GF-D8 (cell line): ENCODE data around the gene CMTM5.
"Not testable (repeated sequence)": the region's sequence is repeated elsewhere in the genome, so short reads cannot be mapped to it uniquely, and the experiment has no call there.

Experiments used
- DNase-seq: peaks from one replicate; lab custom pipeline; 2025; lab: John Stamatoyannopoulos, UW

CMTM5 gene

DNA sequence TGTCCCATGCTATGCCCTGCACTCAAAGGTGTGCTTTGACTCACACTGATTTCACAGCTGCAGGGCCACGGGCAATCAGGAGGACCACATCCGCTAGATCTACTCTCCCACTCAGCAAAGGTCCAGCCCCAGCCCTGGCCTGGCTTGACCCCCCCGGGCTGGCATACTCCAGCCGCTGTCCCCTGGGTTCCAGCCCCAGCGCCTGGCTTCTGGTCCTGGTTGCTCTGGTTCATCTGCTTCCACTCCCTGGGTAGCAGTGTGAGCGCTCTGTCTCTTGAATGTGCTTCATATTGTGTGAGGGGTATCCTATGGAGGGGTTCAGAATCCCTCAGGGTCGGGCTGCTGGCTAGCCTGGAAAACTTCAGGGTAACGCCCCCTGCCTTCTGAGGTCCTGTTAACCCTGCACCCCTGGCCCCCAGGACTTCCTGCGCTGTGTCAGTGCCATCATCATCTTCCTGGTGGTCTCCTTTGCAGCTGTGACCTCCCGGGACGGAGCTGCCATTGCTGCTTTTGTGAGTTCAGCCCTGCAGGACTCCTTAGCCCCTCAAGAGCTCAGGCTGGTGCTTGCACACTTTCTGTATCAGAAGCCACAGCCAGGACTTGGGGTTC, 1.9 kb downstream of the CMTM5 start:
- DNase-seq, result no peak

GRCh38 chr14:23379366-23380196, 2.7 kb downstream of the CMTM5 start:
- no peak for DNase-seq

- no peak for DNase-seq
Observed at GRCh38 chr14:23380197-23380914, 3.5 kb downstream of the CMTM5 start.

GRCh38 chr14:23380976-23381375, 4.1 kb downstream of the CMTM5 start:
- no peak for DNase-seq

DNA sequence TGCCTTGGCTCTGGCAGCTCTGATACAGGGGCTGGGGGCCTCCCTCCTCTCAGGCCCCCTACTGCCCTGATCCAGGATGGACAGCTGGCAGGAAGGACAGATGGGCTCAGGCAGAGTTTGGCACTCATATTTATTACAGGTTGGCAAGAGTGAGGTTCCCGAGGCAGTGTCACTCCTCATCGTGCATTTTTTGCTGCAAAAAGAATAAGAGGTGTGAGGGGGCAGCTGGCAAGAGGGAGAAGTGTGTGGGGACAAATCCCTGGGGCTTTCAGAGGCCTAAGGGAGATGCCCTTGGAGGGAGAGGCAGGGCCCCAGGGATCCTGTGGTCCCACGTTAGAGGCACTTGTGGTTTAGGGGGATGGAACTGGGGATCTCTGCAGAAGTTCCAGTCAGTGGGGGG, 5.0 kb downstream of the CMTM5 start:
- DNase-seq, result no peak

GRCh38 chr14:23382276-23382675, 5.4 kb downstream of the CMTM5 start:
- no peak for DNase-seq

GRCh38 chr14:23382731-23383440, 6.0 kb downstream of the CMTM5 start:
- no peak for DNase-seq

DNA sequence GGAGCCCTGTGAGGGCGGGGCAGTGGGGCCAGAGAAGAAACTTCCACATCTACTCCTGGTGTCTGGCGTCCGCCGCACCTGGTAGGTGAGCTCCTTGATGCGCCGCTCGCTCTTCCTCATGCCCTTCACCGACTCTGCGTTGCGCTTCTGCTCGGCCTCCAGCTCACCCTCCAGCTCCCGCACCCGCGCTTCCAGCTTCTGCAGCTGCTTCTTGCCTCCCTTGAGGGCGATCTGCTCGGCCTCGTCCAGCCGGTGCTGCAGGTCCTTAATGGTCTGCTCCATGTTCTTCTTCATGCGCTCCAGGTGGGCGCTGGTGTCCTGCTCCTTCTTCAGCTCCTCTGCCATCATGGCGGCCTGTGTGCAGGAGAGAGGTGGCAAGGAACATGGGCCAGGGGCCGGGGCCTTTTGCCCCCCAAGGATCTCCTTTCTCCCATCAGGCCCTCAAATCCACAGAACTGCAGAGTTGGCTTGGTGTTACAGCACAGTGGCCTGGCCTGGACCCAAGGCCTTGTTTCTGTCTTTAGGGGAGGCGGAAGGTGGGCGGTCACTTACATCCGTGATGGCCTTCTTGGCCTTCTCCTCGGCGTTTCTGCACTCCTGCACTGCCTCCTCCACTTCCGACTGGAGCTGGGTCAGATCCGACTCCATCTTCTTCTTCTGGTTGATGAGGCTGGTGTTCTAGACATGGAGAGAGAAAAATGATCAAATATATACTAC, 7.7 kb downstream of the CMTM5 start:
- DNase-seq, result no peak

DNA sequence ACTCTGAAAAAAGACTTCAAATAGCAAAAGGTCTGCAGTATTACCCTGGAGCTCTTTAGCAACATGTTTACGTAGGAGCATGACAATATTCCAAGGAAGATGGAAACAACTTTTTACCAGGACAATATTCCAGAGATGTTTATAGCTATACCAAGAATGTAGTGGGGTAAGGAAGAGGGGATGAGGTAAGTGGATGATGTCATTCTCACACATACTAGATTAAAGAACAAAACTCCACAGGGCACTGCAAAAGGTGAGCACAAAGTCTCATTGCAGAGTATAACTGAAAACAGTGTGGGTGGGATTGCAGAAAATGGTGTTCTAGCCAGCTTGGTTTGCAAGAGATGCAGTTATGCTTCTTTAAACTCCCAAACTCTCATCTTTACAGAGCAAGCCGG, 8.4 kb downstream of the CMTM5 start:
- no peak for DNase-seq

DNA sequence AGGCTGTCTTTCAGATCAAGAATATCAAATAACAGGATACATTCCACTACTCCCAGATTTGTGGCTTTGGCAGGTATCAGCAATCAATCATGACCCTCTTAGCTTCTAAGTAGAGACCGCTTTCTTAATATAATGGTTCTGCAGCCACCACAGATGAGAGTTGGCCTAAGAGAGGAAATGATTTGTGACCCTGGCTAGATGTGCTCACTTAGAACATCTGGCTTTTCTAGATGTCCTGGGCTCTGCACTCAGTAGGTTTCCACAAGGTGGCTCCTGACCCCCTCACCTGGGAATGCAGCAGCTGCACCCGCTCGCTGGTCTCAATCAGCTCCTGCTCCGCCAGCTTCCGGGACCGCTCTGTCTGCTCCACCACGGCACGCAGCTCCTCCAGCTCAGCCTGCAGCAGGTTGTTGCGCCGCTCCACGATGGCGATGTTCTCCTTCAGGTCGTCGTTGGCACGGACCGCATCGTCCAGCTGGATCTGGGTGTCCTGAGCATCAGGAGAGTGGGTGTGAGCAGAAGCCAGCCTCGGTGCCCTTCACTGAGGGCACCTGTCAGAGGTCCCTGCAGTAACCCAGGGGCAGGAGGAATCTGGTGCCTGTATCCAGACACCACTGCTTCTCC, 8.9 kb downstream of the CMTM5 start:
- no peak for DNase-seq

DNA sequence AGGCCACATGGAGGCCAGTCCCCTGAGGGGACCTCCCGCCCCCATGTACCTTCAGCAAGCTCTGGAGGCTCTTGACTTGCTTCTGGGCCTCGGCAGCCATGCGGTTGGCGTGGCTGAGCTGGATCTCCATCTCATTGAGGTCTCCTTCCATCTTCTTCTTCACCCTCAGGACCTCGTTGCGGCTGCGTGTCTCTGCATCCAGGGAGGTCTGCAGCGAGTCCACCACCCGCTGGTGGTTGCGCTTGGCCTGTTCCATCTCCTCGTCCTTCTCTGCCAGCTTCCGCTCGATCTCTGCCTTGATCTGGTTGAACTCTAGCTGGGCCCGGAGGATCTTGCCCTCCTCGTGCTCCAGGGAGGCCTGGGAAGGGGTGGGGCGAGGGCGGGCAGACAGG, 9.4 kb downstream of the CMTM5 start:
- not testable (repeated sequence) for DNase-seq

DNA sequence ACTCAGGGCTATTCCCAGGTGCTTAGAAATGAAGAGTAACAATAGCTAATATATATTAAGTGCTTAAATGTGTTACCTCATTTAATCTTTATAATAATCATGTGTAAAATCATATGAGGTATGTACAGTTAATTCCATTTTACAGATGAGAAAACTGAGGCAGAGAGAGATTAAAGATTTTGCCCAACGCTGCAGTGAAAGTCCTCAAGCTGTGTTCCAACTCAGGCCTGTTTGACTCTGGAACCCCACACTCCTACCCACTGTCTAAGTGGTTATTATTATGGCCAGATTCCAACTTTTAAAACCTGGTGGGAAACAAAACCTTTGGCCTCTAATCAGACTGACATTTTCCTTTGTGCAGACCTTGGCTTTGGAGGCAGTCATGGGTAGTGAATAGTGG, 10.2 kb downstream of the CMTM5 start:
- no peak for DNase-seq

DNA sequence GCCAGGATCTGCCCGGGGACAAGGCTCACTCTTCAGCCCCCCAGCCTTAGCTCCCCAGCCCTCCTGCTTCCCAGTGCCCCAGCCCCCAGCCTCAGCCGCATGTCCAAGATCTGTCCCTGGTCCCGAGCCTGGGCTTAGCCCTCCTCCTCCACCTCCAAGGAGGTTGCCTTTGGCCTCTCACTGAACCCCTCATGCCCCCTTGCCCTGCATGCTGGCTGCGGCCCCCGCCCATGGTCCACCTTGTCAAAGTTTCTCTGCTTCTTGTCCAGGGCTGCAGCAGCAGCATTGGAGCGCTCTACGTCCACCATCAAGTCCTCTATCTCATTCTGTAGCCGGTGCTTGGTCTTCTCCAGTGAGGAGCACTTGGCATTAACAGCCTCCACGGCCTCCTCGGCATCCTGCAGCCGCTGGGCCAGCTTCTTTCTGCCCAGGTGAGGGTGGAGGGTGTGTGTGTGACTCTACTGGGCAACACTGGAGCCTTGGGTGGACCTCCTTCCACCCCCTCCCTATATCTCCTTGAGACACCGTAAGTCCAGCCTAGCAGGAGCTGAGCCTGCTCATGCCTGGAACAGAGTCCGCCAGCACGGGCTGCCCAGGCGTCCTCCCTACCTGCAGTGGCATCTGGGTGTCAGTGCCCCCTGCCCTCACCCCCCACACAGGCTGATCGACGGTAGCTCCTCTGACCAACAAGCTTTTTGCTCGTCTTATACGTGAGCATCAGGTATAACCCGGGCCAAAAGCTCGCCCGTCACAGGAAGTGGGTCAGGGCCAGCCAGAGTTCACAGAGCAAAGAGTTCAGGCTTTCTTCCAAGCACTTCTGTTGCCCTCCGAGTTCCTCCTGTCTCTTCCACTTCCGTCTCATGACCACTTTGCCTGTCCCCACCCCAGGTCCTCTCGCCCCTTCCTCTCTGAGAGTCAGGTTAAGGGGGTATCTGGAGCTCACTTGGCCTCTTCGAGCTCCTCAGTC, 11.4 kb downstream of the CMTM5 start:
- DNase-seq, result no peak

DNA sequence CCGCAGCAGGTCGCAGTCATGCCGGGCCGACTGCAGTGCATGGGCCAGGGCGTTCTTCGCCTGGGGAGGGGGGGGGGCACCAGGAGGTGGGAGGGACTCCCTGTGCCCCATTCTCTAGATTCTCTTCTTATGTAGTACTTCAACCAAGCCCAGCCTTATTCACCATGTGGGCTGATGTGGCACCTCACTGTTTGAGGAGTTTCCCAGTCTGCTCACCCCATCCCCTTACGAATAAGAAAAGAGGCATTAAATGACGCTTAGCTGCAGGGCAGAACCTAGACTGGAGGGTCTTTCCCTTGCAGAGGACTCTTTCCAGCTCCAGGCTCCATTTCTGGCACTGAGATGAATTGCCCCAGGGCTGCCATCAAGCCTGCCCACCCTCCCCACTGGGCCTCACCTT, 12.2 kb downstream of the CMTM5 start:
- DNase-seq, result no peak

DNA sequence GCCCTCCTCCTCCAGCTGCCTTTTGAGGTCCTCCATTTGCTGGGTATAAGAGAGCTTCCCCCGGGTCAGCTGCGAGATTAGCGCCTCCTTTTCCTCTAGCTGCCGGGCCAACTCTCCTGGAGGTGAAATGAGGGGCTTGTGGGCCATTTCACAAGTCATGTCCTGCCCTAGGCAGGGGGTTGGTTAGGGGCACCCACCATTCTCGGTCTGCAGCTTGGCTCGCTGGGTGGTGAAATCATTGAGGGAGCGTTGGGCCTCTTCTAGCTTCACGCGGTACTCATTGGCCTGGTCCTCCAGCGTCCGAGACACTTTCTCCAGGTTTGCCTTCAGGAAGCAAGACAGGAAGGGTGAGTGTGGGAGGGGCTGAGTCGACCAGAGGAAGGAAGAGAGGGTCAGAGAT, 12.6 kb downstream of the CMTM5 start:
- no peak for DNase-seq

DNA sequence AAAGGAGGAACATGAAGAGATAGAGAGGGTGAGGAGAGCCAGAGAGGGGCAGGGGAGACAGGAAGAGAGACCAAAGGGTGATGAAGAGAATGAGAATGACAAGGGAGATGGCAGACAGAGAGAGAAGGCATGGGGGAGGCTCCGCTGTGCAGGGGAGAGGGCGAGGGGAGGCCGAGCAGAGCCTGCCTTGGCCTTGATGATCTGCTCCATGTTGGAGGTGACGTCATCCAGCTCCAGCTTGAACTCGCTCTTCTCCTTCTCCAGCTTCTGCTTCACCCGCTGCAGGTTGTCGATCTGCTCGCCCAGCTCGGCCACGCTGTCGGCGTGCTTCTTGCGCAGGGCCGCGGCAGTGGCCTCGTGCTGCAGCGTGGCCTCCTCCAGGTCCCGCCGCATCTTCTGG, 13.0 kb downstream of the CMTM5 start:
- DNase-seq, result not testable (repeated sequence)

DNA sequence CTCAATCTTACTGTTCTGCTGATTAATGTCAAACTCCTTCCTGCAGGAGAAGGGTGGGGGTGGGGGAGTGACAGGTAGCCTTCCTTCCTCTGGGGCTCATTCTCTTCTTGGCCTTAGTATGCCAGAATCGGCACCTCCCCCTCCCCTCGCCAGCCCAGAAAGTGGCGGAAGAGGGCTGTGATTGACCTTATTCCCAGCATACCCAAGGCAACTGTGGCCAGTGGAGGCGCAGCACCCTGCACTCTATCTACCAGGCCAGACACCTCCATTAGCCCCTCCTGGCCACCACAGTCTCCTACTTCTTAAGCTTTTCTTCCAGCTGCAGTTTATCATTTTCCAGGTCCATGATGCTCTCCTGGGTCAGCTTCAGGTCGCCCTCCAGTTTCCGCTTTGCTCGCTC, 15.8 kb downstream of the CMTM5 start:
- DNase-seq, result no peak

GRCh38 chr14:23396126-23396525, 19.3 kb downstream of the CMTM5 start:
- DNase-seq, result no peak

GRCh38 chr14:23396781-23397407, 20.0 kb downstream of the CMTM5 start:
- no peak for DNase-seq

DNA sequence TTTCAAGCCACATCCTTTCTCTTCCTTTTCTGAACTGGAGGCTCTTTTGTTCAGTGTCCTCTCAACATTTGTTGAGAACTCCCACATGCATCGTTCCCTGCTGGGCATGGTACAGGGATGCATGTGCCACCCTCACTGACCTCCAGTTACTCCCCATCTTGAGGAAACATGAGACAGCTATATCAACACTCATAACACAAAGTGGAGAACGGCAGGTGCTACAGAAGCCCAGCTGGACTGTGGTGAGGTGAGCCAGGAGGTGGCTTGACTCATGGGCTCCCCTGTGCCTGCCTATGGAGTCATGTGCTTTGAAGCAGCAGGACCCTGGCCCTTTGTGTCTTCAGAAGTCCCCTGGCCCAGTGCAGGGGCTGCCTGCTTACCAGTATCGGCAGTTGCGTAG, 21.5 kb downstream of the CMTM5 start:
- DNase-seq, result no peak
